ENCODE results near the gene LONP1. TPM values are rescaled to one million over a fixed set of nuclear protein-coding genes. Genes with fewer than 3 reads are reported as not detected.
"Not testable (repeated sequence)": the region's sequence is repeated elsewhere in the genome, so short reads cannot be mapped to it uniquely, and the experiment has no call there.

Gene LONP1
- total and polyA plus RNA-seq, 8 donors: 23.3 to 63.9 (median 39.4) TPM

DNA sequence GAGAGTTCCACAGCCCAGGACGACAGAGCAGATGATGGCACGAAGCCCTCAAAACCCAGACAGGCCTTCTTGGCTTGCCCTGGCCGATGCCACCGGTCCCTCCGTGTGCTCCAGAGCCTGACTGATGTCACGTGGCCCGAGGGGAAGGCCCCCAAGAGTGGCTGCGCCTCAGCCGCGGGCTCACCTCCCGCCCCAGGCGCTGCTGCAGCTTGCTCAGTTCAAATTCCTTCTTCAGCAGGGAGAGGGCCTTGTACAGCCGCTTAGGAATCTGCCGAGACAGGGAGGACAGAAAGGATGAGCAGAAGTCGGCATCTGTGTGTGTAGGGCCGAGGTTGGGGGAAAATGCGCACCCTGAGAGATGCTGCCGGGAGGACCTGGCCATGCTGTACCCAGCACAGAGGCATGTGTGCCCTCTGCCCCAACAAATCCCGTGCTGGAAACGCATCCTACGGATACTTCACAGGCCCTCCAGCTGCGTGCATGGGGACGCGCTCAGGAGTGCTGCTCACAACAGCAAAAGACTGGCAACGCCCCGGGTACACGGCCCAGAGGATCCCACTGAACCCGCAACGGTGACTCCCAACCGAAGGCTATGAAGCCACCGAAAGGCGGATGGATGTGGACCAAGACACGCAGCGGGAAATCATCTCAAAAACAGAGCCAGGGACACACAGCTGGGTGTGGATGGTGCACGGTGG, 12.9 kb downstream of the LONP1 start:
- H3K36me3 ChIP-seq: peaks cover 0 to 63% (median 20%) of the 10 kb centered on the region in 3 donors
- H3K9me3 ChIP-seq: no peaks in the 10 kb centered on the region
- no peak for FAIRE-seq
- DNase-seq: no peak
- intact Hi-C loops (cut with DNase I): no loop called here
- H3K27me3 ChIP-seq: no peaks in the 10 kb centered on the region
- H3K4me1 ChIP-seq: no peaks in the 10 kb centered on the region
- 95 to 96% methylated on average over 35 of the region's 35 CpGs for WGBS, 2 donors
- no peak overlapping the region for H3K4me3 ChIP-seq
- TF ChIP-seq, protein P1, sequence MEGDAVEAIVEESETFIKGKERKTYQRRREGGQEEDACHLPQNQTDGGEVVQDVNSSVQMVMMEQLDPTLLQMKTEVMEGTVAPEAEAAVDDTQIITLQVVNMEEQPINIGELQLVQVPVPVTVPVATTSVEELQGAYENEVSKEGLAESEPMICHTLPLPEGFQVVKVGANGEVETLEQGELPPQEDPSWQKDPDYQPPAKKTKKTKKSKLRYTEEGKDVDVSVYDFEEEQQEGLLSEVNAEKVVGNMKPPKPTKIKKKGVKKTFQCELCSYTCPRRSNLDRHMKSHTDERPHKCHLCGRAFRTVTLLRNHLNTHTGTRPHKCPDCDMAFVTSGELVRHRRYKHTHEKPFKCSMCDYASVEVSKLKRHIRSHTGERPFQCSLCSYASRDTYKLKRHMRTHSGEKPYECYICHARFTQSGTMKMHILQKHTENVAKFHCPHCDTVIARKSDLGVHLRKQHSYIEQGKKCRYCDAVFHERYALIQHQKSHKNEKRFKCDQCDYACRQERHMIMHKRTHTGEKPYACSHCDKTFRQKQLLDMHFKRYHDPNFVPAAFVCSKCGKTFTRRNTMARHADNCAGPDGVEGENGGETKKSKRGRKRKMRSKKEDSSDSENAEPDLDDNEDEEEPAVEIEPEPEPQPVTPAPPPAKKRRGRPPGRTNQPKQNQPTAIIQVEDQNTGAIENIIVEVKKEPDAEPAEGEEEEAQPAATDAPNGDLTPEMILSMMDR (IDR thresholded peaks at IDR 0.05): no peak
- no peak overlapping the region for H3K27ac ChIP-seq
- ATAC-seq: no peak

DNA sequence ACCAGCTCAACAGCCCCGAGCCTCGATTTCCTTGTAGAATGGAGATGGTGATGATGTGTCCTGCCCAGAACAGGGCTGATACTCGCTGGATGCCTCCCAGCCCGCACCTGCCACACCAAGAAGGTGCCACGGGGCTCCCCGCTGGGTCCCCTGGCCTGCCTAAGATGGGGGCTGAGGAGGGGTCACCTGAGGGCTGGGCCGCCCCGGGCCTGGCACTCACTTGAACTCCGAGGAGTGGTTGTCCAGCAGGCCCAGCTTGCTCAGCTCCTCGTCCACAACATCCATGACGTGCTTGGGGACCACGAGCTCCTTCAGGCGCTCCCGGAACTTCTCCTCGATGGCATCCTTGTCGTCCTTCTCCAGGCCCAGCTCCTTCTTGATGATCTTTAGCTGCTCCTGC, 14.4 kb downstream of the LONP1 start:
- no peak overlapping the region for H3K27ac ChIP-seq
- H3K4me1 ChIP-seq: no peaks in the 10 kb centered on the region
- TF ChIP-seq, protein P1 (IDR thresholded peaks at IDR 0.05): no peak
- ATAC-seq: peak in 1 of 4 donors; percentile 34
- intact Hi-C loops (cut with DNase I): no loop called here
- peak in 1 of 6 donors; percentile 77 for DNase-seq
- H3K27me3 ChIP-seq: no peaks in the 10 kb centered on the region
- no peak overlapping the region for H3K4me3 ChIP-seq
- 80 to 84% methylated on average over 16 of the region's 16 CpGs for WGBS, 2 donors
- peaks cover 0 to 52% (median 20%) of the 10 kb centered on the region in 3 donors for H3K36me3 ChIP-seq
- H3K9me3 ChIP-seq: no peaks in the 10 kb centered on the region
- FAIRE-seq: no peak

DNA sequence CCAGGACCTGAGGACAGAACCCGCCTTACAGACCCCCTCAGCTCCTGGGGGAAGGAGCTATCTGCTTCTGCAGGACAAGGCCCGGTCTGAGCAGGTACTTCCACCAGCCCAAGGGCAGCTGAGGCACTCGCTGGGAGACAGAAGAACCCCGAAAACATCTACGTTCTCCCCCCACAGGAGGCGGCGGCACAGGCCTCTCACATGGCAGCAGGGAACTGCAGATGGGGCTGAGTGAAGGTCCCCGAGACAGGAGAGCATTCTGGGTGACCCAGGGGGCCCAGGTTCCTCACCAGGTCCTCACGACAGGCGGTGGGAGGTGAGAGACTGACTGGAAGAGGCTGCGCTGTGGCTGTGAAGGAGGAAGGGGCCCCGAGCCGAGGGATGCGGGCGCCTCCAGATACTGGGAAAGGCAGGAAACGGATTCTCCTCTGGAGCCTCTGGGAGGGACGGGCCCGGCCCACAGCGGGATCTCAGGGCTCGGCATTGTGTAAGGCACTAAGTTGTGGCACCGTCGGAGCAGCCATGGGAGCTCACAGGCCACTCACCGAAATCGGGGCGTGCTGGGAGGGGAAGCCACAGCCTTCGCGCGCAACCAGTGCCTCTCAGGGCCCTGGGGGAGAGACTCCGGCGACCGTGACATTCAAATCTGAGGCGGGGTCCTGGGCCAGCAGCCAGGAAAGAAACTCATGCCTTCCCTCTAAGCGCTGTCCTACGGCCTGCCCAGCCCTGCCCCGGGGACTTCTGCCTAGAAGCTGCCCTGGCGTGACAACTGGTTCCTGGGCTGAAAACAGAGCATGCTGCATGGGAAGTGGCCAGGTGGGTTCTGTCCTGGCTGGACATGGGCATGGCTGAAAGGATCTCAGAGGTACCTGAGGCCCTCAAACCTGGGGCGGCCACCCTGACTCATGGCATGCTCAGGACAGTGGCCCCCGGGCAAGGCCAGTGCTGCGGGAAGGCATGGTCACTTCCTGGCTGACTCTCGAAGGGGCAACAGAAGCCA, 15.8 kb downstream of the LONP1 start:
- H3K9me3 ChIP-seq: no peaks in the 10 kb centered on the region
- DNase-seq (peak in 2 of 6 donors; percentile 16 to 66), ATAC-seq (no peak), FAIRE-seq (no peak)
- no peak overlapping the region for H3K4me3 ChIP-seq
- TF ChIP-seq, protein P1 (IDR thresholded peaks at IDR 0.05): no peak
- peaks cover 0 to 62% (median 19%) of the 10 kb centered on the region in 3 donors for H3K36me3 ChIP-seq
- no peak overlapping the region for H3K27ac ChIP-seq
- 95% methylated on average over 40 of the region's 40 CpGs for WGBS, 2 donors
- intact Hi-C loops (cut with DNase I): no loop called here
- H3K27me3 ChIP-seq: no peaks in the 10 kb centered on the region
- no peaks in the 10 kb centered on the region for H3K4me1 ChIP-seq

DNA sequence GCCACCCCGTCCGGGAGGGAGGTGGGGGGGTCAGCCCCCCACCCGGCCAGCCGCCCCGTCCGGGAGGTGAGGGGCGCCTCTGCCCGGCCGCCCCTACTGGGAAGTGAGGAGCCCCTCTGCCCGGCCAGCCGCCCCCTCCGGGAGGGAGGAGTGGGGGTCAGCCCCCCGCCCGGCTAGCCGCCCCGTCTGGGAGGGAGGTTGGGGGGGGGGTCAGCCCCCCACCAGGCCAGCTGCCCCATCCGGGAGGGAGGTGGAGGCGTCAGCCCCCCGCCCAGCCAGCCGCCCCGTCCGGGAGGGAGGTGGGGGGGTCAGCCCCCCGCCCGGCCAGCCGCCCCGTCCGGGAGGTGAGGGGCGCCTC, 17.9 kb downstream of the LONP1 start:
- DNase-seq; H3K4me1 ChIP-seq; H3K27me3 ChIP-seq; H3K27ac ChIP-seq; ATAC-seq; FAIRE-seq; H3K4me3 ChIP-seq; intact Hi-C loops (cut with DNase I); H3K9me3 ChIP-seq: not testable (repeated sequence)
- H3K36me3 ChIP-seq: peaks cover 0 to 57% (median 25%) of the 10 kb centered on the region in 3 donors
- 81 to 97% methylated on average over 9 to 16 of the region's 28 CpGs for WGBS, 2 donors

DNA sequence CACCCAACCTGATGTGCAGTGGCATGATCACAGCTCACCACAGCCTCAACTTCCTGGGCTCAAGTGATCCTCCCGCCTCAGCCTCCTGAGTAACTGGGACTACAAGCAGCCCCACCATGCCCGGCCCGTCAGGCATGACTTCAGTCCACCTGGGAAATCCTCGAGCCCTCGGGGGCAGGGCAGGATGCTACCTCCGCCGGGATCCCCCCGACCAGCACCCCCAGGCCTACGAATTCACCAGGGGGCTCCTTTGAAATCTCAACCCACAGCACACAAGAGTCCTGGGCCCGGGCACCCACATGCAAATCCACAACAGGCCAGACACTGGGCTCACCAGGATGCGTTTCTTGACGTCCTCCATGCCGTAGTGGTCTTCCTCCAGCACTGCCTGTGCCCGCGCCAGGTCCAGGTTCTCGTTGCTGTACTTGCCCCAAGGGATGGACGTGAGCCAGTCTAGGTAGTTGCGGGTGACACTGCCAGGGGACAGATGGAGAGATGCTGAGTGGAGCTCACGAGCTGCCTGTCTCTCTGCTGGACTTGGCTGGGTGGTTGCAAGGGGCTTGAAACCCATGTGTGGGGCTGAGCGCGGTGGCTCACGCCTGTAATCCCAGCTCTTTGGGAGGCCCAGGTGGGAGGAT, 19.4 kb downstream of the LONP1 start:
- no peak overlapping the region for H3K4me3 ChIP-seq
- DNase-seq (no peak), FAIRE-seq (no peak), ATAC-seq (no peak)
- intact Hi-C loops (cut with DNase I): no loop called here
- no peaks in the 10 kb centered on the region for H3K27me3 ChIP-seq
- WGBS, 2 donors: 96 to 99% methylated on average over 22 of the region's 22 CpGs
- H3K4me1 ChIP-seq: no peaks in the 10 kb centered on the region
- no peaks in the 10 kb centered on the region for H3K9me3 ChIP-seq
- H3K36me3 ChIP-seq: peaks cover 0 to 60% (median 31%) of the 10 kb centered on the region in 3 donors
- TF ChIP-seq, protein P1 (IDR thresholded peaks at IDR 0.05): no peak
- H3K27ac ChIP-seq: no peak overlapping the region

Measured in pancreas (tissue), 10 donors.